SK-N-SH treated with all-trans-retinoic acid at 6 μM for 48 hours (cell line): ENCODE results near the gene JMJD1C.

ENCODE experiments used
- ATAC-seq: fragments of 200-7000 bp; cut with Tn5 transposase; 3 replicates; pipeline ENCODE4 v1.9.1; 2020; ENCODE audit warnings: mild to moderate bottlenecking, moderate library complexity
- ARNTL ChIP-seq: fragments of 450-650 bp; formaldehyde crosslinking; IDR thresholded peaks from 2 replicates; pipeline ENCODE4 v1.5.0; 2020; ENCODE audit warnings: low read depth, mild to moderate bottlenecking, moderate library complexity, borderline replicate concordance
- BACH2 ChIP-seq: fragments of 250-450 bp; sonication (Bioruptor Pico); IDR thresholded peaks from 2 replicates; pipeline ENCODE4 v1.9.0; 2021; ENCODE audit warnings: mild to moderate bottlenecking, borderline replicate concordance
- CSDC2 ChIP-seq: fragments of 250-450 bp; sonication (Bioruptor Pico); IDR thresholded peaks from 2 replicates; pipeline ENCODE4 v1.5.0; 2020; ENCODE audit warnings: mild to moderate bottlenecking, moderate library complexity
- CSRNP3 ChIP-seq: fragments of 250-450 bp; sonication (Bioruptor Pico); IDR thresholded peaks from 2 replicates; pipeline ENCODE4 v1.5.1; 2021; ENCODE audit warnings: mild to moderate bottlenecking, moderate library complexity
- ESRRG ChIP-seq: fragments of 250-450 bp; sonication (Bioruptor Pico); IDR thresholded peaks from 2 replicates; pipeline ENCODE4 v1.6.1; 2021; ENCODE audit warnings: mild to moderate bottlenecking
- ISL1 ChIP-seq: fragments of 250-450 bp; sonication (Bioruptor Pico); IDR thresholded peaks from 2 replicates; pipeline ENCODE4 v2.1.2; 2022; ENCODE audit warnings: mild to moderate bottlenecking, moderate library complexity
- OSR1 ChIP-seq: fragments of 250-450 bp; sonication (Bioruptor Pico); IDR thresholded peaks from 2 replicates; pipeline ENCODE4 v1.8.0; 2022; ENCODE audit warnings: moderate library complexity, mild to moderate bottlenecking, inconsistent platforms
- PATZ1 ChIP-seq: fragments of 250-450 bp; sonication (Bioruptor Pico); IDR thresholded peaks from 2 replicates; pipeline ENCODE4 v1.8.0; 2020; ENCODE audit warnings: mild to moderate bottlenecking, moderate library complexity, borderline replicate concordance
- PPARA ChIP-seq: fragments of 250-450 bp; sonication (Bioruptor Pico); IDR thresholded peaks from 2 replicates; pipeline ENCODE4 v1.5.0; 2020; ENCODE audit warnings: mild to moderate bottlenecking, borderline replicate concordance
- RARB ChIP-seq: fragments of 250-450 bp; sonication (Bioruptor Pico); IDR thresholded peaks from 2 replicates; pipeline ENCODE4 v1.8.0; 2021; ENCODE audit warnings: mild to moderate bottlenecking, moderate library complexity
- SNAI2 ChIP-seq: fragments of 250-450 bp; sonication (Bioruptor Pico); IDR thresholded peaks from 2 replicates; pipeline ENCODE4 v1.5.0; 2020; ENCODE audit warnings: mild to moderate bottlenecking, moderate library complexity
- TOX ChIP-seq: fragments of 250-450 bp; sonication (Bioruptor Pico); IDR thresholded peaks from 2 replicates; pipeline ENCODE4 v1.8.0; 2021; ENCODE audit warnings: mild to moderate bottlenecking, moderate library complexity, borderline replicate concordance
- ZFP3 ChIP-seq: fragments of 250-450 bp; sonication (Bioruptor Pico); IDR thresholded peaks from 2 replicates; pipeline ENCODE4 v1.5.0; 2020; ENCODE audit warnings: mild to moderate bottlenecking, moderate library complexity
- ZFP30 ChIP-seq: fragments of 450-650 bp; formaldehyde crosslinking; IDR thresholded peaks from 2 replicates; pipeline ENCODE4 v1.5.0; 2022; ENCODE audit warnings: mild to moderate bottlenecking, moderate library complexity
- ZNF565 ChIP-seq: fragments of 450-650 bp; formaldehyde crosslinking; conservative IDR thresholded peaks from 2 replicates; pipeline ENCODE4 v1.5.0; 2020; ENCODE audit warnings: low read depth, mild to moderate bottlenecking, moderate library complexity
- ZNF70 ChIP-seq: fragments of 450-650 bp; formaldehyde crosslinking; IDR thresholded peaks from 2 replicates; pipeline ENCODE4 v1.5.0; 2020; ENCODE audit warnings: mild to moderate bottlenecking, moderate library complexity
- ZNF8 ChIP-seq: fragments of 450-650 bp; formaldehyde crosslinking; IDR thresholded peaks from 2 replicates; pipeline ENCODE4 v1.5.0; 2020; ENCODE audit warnings: mild to moderate bottlenecking, moderate library complexity
- TF ChIP-seq, protein P1 (sequence below): fragments of 250-450 bp; sonication (Bioruptor Pico); IDR thresholded peaks from 2 replicates; pipeline ENCODE4 v1.5.0; 2020; ENCODE audit warnings: mild to moderate bottlenecking, moderate library complexity
- TF ChIP-seq, protein P2 (sequence below): fragments of 250-450 bp; sonication (Bioruptor Pico); IDR thresholded peaks from 2 replicates; pipeline ENCODE4 v1.5.1; 2020; ENCODE audit warnings: low read depth, mild to moderate bottlenecking, moderate library complexity
- TF ChIP-seq, protein P3 (sequence below): fragments of 250-450 bp; sonication (Bioruptor Pico); IDR thresholded peaks from 2 replicates; pipeline ENCODE4 v1.8.0; 2021; ENCODE audit warnings: low read depth, mild to moderate bottlenecking, moderate library complexity, borderline replicate concordance

The JMJD1C gene

DNA sequence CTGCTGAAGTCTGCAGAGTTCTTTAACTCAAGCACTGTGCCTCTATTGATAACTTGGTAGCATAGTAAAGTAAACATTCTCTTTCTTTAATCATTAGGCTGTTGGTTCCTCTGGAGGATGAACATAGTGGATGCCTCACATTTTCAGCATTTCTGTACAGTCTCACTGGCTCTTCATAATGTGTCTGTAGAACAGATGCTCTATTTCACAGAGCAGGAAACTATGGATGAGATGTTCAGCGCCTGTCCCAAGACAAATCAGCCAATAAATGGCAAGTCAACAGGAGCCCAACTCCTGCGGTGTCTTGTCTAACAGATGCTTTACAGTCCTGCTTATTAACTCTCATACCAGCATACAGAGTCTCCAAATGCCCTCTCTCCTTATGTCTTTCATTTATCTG is 296.2 kb downstream of the JMJD1C start:
- no peak for TF ChIP-seq RARB (CRISPR knock-in tag)
- TF ChIP-seq ZFP30 (CRISPR knock-in tag): no peak
- no peak for TF ChIP-seq CSDC2 (CRISPR knock-in tag)
- TF ChIP-seq OSR1: no peak
- TF ChIP-seq, protein P1, sequence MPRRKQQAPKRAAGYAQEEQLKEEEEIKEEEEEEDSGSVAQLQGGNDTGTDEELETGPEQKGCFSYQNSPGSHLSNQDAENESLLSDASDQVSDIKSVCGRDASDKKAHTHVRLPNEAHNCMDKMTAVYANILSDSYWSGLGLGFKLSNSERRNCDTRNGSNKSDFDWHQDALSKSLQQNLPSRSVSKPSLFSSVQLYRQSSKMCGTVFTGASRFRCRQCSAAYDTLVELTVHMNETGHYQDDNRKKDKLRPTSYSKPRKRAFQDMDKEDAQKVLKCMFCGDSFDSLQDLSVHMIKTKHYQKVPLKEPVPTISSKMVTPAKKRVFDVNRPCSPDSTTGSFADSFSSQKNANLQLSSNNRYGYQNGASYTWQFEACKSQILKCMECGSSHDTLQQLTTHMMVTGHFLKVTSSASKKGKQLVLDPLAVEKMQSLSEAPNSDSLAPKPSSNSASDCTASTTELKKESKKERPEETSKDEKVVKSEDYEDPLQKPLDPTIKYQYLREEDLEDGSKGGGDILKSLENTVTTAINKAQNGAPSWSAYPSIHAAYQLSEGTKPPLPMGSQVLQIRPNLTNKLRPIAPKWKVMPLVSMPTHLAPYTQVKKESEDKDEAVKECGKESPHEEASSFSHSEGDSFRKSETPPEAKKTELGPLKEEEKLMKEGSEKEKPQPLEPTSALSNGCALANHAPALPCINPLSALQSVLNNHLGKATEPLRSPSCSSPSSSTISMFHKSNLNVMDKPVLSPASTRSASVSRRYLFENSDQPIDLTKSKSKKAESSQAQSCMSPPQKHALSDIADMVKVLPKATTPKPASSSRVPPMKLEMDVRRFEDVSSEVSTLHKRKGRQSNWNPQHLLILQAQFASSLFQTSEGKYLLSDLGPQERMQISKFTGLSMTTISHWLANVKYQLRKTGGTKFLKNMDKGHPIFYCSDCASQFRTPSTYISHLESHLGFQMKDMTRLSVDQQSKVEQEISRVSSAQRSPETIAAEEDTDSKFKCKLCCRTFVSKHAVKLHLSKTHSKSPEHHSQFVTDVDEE (CRISPR knock-in tag): no peak
- TF ChIP-seq ZNF8 (CRISPR knock-in tag): no peak
- TF ChIP-seq ESRRG (CRISPR knock-in tag): no peak
- TF ChIP-seq SNAI2: no peak
- no peak for TF ChIP-seq ZFP3 (CRISPR knock-in tag)
- no peak for TF ChIP-seq ISL1 (CRISPR knock-in tag)
- TF ChIP-seq, protein P2, sequence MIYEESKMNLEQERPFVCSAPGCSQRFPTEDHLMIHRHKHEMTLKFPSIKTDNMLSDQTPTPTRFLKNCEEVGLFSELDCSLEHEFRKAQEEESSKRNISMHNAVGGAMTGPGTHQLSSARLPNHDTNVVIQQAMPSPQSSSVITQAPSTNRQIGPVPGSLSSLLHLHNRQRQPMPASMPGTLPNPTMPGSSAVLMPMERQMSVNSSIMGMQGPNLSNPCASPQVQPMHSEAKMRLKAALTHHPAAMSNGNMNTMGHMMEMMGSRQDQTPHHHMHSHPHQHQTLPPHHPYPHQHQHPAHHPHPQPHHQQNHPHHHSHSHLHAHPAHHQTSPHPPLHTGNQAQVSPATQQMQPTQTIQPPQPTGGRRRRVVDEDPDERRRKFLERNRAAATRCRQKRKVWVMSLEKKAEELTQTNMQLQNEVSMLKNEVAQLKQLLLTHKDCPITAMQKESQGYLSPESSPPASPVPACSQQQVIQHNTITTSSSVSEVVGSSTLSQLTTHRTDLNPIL (CRISPR knock-in tag): no peak
- no peak for TF ChIP-seq ARNTL (CRISPR knock-in tag)
- no peak for TF ChIP-seq BACH2 (CRISPR knock-in tag)
- no peak for TF ChIP-seq TOX (CRISPR knock-in tag)
- no peak for TF ChIP-seq PPARA (CRISPR knock-in tag)
- no peak for TF ChIP-seq PATZ1 (CRISPR knock-in tag)
- ATAC-seq: peak; percentile 33; the same call in 1 of the 3 replicates

DNA sequence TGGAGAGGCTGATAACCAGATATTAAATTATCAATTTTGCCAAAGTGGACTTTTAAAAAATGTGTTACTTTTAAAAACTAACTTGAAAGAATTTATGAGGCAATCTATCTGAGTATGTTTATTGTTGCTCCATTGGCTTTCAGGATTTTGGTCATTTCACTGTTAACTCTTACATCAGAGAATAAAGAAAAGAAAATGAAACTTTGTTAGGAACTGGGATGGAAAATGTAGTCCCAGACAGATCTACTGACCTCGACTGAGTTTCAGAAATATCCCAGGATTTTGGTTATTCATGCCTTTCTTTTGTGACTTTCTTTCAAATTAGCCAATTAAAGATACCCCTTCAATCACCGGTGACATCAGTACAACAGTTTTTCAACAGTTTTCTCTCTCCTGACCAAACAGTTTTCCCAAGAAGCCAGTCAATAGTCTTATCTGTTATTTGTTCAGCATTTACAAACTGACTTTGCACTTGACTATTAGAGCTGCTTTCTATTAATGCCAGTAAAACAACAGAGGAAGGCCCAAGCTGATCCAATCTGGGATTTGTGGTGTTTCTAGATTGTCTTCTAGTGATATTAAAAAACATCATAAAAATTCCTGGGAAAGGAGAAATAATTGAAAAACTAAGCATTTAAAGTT is 296.8 kb downstream of the JMJD1C start:
- ATAC-seq: no peak

More for the DNA sequence above, 296.8 kb downstream of the JMJD1C start:
- TF ChIP-seq PPARA (CRISPR knock-in tag) (no peak), TOX (CRISPR knock-in tag) (no peak), CSRNP3 (CRISPR knock-in tag) (no peak), ZNF565 (CRISPR knock-in tag) (no peak), ZNF70 (no peak), ISL1 (CRISPR knock-in tag) (no peak), PATZ1 (CRISPR knock-in tag) (no peak), ESRRG (CRISPR knock-in tag) (no peak), ARNTL (CRISPR knock-in tag) (no peak)
- TF ChIP-seq, protein P3, sequence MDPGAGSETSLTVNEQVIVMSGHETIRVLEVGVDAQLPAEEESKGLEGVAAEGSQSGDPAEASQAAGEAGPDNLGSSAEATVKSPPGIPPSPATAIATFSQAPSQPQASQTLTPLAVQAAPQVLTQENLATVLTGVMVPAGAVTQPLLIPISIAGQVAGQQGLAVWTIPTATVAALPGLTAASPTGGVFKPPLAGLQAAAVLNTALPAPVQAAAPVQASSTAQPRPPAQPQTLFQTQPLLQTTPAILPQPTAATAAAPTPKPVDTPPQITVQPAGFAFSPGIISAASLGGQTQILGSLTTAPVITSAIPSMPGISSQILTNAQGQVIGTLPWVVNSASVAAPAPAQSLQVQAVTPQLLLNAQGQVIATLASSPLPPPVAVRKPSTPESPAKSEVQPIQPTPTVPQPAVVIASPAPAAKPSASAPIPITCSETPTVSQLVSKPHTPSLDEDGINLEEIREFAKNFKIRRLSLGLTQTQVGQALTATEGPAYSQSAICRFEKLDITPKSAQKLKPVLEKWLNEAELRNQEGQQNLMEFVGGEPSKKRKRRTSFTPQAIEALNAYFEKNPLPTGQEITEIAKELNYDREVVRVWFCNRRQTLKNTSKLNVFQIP (CRISPR knock-in tag): no peak
